Activated T-cell treated with anti-CD3 and anti-CD28 coated beads, Interleukin-2, amount 50 U/mL, for 4 hours (primary cell): ENCODE measurements around the gene TMEM87A. TPM values are rescaled to one million over a fixed set of nuclear protein-coding genes. Genes with fewer than 3 reads are reported as not detected.
"Not testable (repeated sequence)": the region's sequence is repeated elsewhere in the genome, so short reads cannot be mapped to it uniquely, and the experiment has no call there.

Experiments used
- ATAC-seq, 2 donors: fragments of 200-7000 bp; cut with Tn5 transposase; one replicate each; pipeline ENCODE4 v1.10.0; 2021
- DNase-seq: peaks from one replicate; pipeline ENCODE4 v3.0.0-alpha.2; 2020
- H3K27me3 Mint-ChIP-seq: one replicate; pipeline ENCODE4 v1.8.0; 2021; ENCODE audit warnings: low read depth, mixed read lengths
- H3K36me3 Mint-ChIP-seq: one replicate; pipeline ENCODE4 v1.8.0; 2022; ENCODE audit warnings: mixed read lengths; ENCODE audit not compliant: insufficient read depth
- H3K4me1 Mint-ChIP-seq: one replicate; pipeline ENCODE4 v1.8.0; 2021; ENCODE audit warnings: low read depth, mixed read lengths
- H3K4me3 Mint-ChIP-seq: one replicate; pipeline ENCODE4 v1.8.0; 2021; ENCODE audit warnings: mild to moderate bottlenecking, moderate library complexity, mixed read lengths
- H3K9me3 Mint-ChIP-seq: one replicate; pipeline ENCODE4 v1.8.0; 2021; ENCODE audit warnings: mixed read lengths
- total RNA-seq, 3 donors: library from RNA; stranded (reverse); gene quantifications; one replicate each; pipeline ENCODE4 v1.2.1, GENCODE V29; 2021

The TMEM87A gene
- total RNA-seq, 3 donors from 2014 or later: 47.1 to 57.0 (median 56.4) TPM

GRCh38 chr15:42232606-42233005 lies 40.6 kb downstream of the TMEM87A start:
- ATAC-seq: no peak
- peaks cover 41% of the 10 kb centered on the region for H3K36me3 Mint-ChIP-seq
- no peak overlapping the region for H3K4me3 Mint-ChIP-seq
- DNase-seq: no peak
- H3K4me1 Mint-ChIP-seq: peaks cover 1% of the 10 kb centered on the region
- no peaks in the 10 kb centered on the region for H3K27me3 Mint-ChIP-seq
- no peaks in the 10 kb centered on the region for H3K9me3 Mint-ChIP-seq

- peaks cover 40% of the 10 kb centered on the region for H3K36me3 Mint-ChIP-seq
- no peak for DNase-seq
- H3K4me1 Mint-ChIP-seq: peaks cover 1% of the 10 kb centered on the region
- H3K27me3 Mint-ChIP-seq: no peaks in the 10 kb centered on the region
- no peak for ATAC-seq
- H3K9me3 Mint-ChIP-seq: no peaks in the 10 kb centered on the region
- no peak overlapping the region for H3K4me3 Mint-ChIP-seq
Observed at GRCh38 chr15:42231088-42231487, 42.1 kb downstream of the TMEM87A start.

- peaks cover 36% of the 10 kb centered on the region for H3K36me3 Mint-ChIP-seq
Observed at GRCh38 chr15:42228981-42229380, 44.3 kb downstream of the TMEM87A start.

GRCh38 chr15:42228036-42228435 lies 45.2 kb downstream of the TMEM87A start:
- DNase-seq (no peak), ATAC-seq (no peak)
- Mint-ChIP-seq H3K9me3 (no peaks in the 10 kb centered on the region), H3K4me1 (no peaks in the 10 kb centered on the region), H3K4me3 (no peak overlapping the region), H3K27me3 (no peaks in the 10 kb centered on the region), H3K36me3 (peaks cover 38% of the 10 kb centered on the region)

More at GRCh38 chr15:42228981-42229380, 44.3 kb downstream of the TMEM87A start:
- ATAC-seq, DNase-seq, H3K27me3 Mint-ChIP-seq, H3K4me1 Mint-ChIP-seq, H3K9me3 Mint-ChIP-seq, H3K4me3 Mint-ChIP-seq: not testable (repeated sequence)

- Mint-ChIP-seq H3K4me3 (no peak overlapping the region), H3K27me3 (no peaks in the 10 kb centered on the region), H3K9me3 (no peaks in the 10 kb centered on the region), H3K36me3 (peaks cover 34% of the 10 kb centered on the region), H3K4me1 (no peaks in the 10 kb centered on the region)
- DNase-seq (no peak), ATAC-seq (no peak)
Observed at GRCh38 chr15:42226648-42227047, 46.6 kb downstream of the TMEM87A start.

GRCh38 chr15:42220216-42220615 lies 53.0 kb downstream of the TMEM87A start:
- no peaks in the 10 kb centered on the region for H3K9me3 Mint-ChIP-seq
- no peak overlapping the region for H3K4me3 Mint-ChIP-seq
- no peak for ATAC-seq
- peaks cover 5% of the 10 kb centered on the region for H3K4me1 Mint-ChIP-seq
- H3K27me3 Mint-ChIP-seq: no peaks in the 10 kb centered on the region
- peaks cover 42% of the 10 kb centered on the region for H3K36me3 Mint-ChIP-seq
- DNase-seq: no peak

- no peak for ATAC-seq
- H3K9me3 Mint-ChIP-seq: no peaks in the 10 kb centered on the region
Observed at GRCh38 chr15:42218953-42219592, 54.2 kb downstream of the TMEM87A start.

GRCh38 chr15:42217568-42217967 lies 55.7 kb downstream of the TMEM87A start:
- Mint-ChIP-seq H3K4me1 (peaks cover 11% of the 10 kb centered on the region), H3K4me3 (no peak overlapping the region), H3K36me3 (peaks cover 49% of the 10 kb centered on the region), H3K27me3 (no peaks in the 10 kb centered on the region), H3K9me3 (no peaks in the 10 kb centered on the region)
- DNase-seq (no peak), ATAC-seq (no peak)

More at GRCh38 chr15:42218953-42219592, 54.2 kb downstream of the TMEM87A start:
- Mint-ChIP-seq H3K27me3 (no peaks in the 10 kb centered on the region), H3K36me3 (peaks cover 43% of the 10 kb centered on the region), H3K4me3 (no peak overlapping the region), H3K4me1 (peaks cover 11% of the 10 kb centered on the region)
- no peak for DNase-seq

- Mint-ChIP-seq H3K9me3 (no peaks in the 10 kb centered on the region), H3K4me1 (peaks cover 11% of the 10 kb centered on the region), H3K27me3 (no peaks in the 10 kb centered on the region), H3K36me3 (peaks cover 52% of the 10 kb centered on the region), H3K4me3 (no peak overlapping the region)
- DNase-seq (no peak), ATAC-seq (no peak)
Observed at GRCh38 chr15:42215913-42216829, 57.1 kb downstream of the TMEM87A start.

GRCh38 chr15:42214600-42214999 lies 58.6 kb downstream of the TMEM87A start:
- DNase-seq: no peak
- no peak for ATAC-seq
- Mint-ChIP-seq H3K36me3 (peaks cover 53% of the 10 kb centered on the region), H3K9me3 (no peaks in the 10 kb centered on the region), H3K4me3 (no peak overlapping the region), H3K27me3 (no peaks in the 10 kb centered on the region), H3K4me1 (peaks cover 11% of the 10 kb centered on the region)

GRCh38 chr15:42213511-42213910 lies 59.7 kb downstream of the TMEM87A start:
- Mint-ChIP-seq H3K4me1 (peaks cover 11% of the 10 kb centered on the region), H3K4me3 (no peak overlapping the region), H3K36me3 (peaks cover 43% of the 10 kb centered on the region), H3K9me3 (no peaks in the 10 kb centered on the region), H3K27me3 (no peaks in the 10 kb centered on the region)
- ATAC-seq (no peak), DNase-seq (no peak)

- DNase-seq (no peak), ATAC-seq (no peak)
- peaks cover 30% of the 10 kb centered on the region for H3K36me3 Mint-ChIP-seq
- H3K4me3 Mint-ChIP-seq: no peak overlapping the region
- peaks cover 29% of the 10 kb centered on the region for H3K4me1 Mint-ChIP-seq
- H3K9me3 Mint-ChIP-seq: no peaks in the 10 kb centered on the region
- H3K27me3 Mint-ChIP-seq: no peaks in the 10 kb centered on the region
Observed at GRCh38 chr15:42210696-42211095, 62.5 kb downstream of the TMEM87A start.

- Mint-ChIP-seq H3K9me3 (no peaks in the 10 kb centered on the region), H3K27me3 (no peaks in the 10 kb centered on the region), H3K36me3 (peaks cover 14% of the 10 kb centered on the region), H3K4me3 (peak within 1 kb of the TSS; percentile 99), H3K4me1 (peaks cover 38% of the 10 kb centered on the region)
- DNase-seq (peak; percentile 75), ATAC-seq (peak; percentile 97 to 98)
Observed at GRCh38 chr15:42207674-42208579, 65.3 kb downstream of the TMEM87A start, which contains the start of gene VPS39. Gene VPS39 (minus strand): TSS chr15:42208304. CDS start chr15:42208153, 151 bp downstream.

- Mint-ChIP-seq H3K9me3 (no peaks in the 10 kb centered on the region), H3K4me1 (peaks cover 42% of the 10 kb centered on the region), H3K36me3 (peaks cover 15% of the 10 kb centered on the region), H3K27me3 (no peaks in the 10 kb centered on the region), H3K4me3 (peak overlapping the region; percentile 99)
- no peak for ATAC-seq
- no peak for DNase-seq
Observed at GRCh38 chr15:42206406-42206805, 66.8 kb downstream of the TMEM87A start.
